ENCODE measurements around the gene ZNF385C. TPM values are rescaled to one million over a fixed set of nuclear protein-coding genes. Genes with fewer than 3 reads are reported as not detected.

The ZNF385C gene
- total RNA-seq, 1 experiment from 2014 or later, result 1.1 TPM

- Histone ChIP-seq H3K27me3 (ENCODE audit: insufficient read depth, low read length) (no peaks in the 10 kb centered on the region), H3K4me2 (ENCODE audit: low read length) (no peak overlapping the region), H3K27ac (ENCODE audit: low read depth, low read length) (no peak overlapping the region), H4K20me1 (ENCODE audit: insufficient read depth) (no peaks in the 10 kb centered on the region), H3K79me2 (ENCODE audit: insufficient read depth, low read length) (no peaks in the 10 kb centered on the region), H3K9me2 (ENCODE audit: insufficient read depth) (no peaks in the 10 kb centered on the region), H2AFZ (ENCODE audit: low read depth, low read length, poor library complexity, severe bottlenecking) (no peak overlapping the region), H3K4me3 (replicated peaks in 1 of 2; ENCODE audit: low read depth in 1 of 2, low read length in 2 of 2) (no peak overlapping the region), H3K9me3 (ENCODE audit: control insufficient read depth in 1 of 2, insufficient read depth in 1 of 2, low read depth in 1 of 2, low read length in 2 of 2) (no peaks in the 10 kb centered on the region), H3K36me3 (ENCODE audit: control insufficient read depth in 1 of 2, insufficient read depth in 2 of 2, low read length in 2 of 2) (peaks cover 3 to 11% of the 10 kb centered on the region in 2 experiments), H3K4me1 (ENCODE audit: control insufficient read depth in 1 of 2, insufficient read depth in 2 of 2, low read length in 2 of 2) (no peaks in the 10 kb centered on the region; a peak in 1 of 4 replicates), H3K9ac (ENCODE audit: low read length) (no peak overlapping the region)
- TF ChIP-seq SRF (IDR thresholded peaks at IDR 0.05; ENCODE audit: low read depth), result no peak
- no peak for TF ChIP-seq EGR1 (IDR thresholded peaks at IDR 0.05; ENCODE audit: low read depth)
- TF ChIP-seq CEBPB (IDR thresholded peaks at IDR 0.05; ENCODE audit: low read depth), result no peak
- no peak for ATAC-seq
- ChIA-PET POLR2A (no interaction called here), RAD21 (ENCODE audit: low non-redundant PET in 1 of 2, low total read pairs in 2 of 2, uncharacterized antibody in 2 of 2, unreplicated experiment in 2 of 2) (interaction anchor here in 1 of 2 experiments (1.3 kb wide), 1 partner anchor 88 kb away, joined by 3 read pairs; no protein-coding TSS in a partner anchor), CTCF (interaction anchor here (0.6 to 1.9 kb wide), 5 partner anchors 12 to 148 kb away, joined by 3 to 5 read pairs (median 3); no protein-coding TSS in a partner anchor)
- TSS peak; percentile 54 for BruUV-seq (replicated peaks)
- intact Hi-C loops (cut with micrococcal nuclease), result no loop called here
- DNase-seq (ENCODE audit: low read depth, low spot score), result no peak
These were observed 15.2 kb upstream of the ZNF385C start for GRCh38 chr17:42113293-42114069.

DNA sequence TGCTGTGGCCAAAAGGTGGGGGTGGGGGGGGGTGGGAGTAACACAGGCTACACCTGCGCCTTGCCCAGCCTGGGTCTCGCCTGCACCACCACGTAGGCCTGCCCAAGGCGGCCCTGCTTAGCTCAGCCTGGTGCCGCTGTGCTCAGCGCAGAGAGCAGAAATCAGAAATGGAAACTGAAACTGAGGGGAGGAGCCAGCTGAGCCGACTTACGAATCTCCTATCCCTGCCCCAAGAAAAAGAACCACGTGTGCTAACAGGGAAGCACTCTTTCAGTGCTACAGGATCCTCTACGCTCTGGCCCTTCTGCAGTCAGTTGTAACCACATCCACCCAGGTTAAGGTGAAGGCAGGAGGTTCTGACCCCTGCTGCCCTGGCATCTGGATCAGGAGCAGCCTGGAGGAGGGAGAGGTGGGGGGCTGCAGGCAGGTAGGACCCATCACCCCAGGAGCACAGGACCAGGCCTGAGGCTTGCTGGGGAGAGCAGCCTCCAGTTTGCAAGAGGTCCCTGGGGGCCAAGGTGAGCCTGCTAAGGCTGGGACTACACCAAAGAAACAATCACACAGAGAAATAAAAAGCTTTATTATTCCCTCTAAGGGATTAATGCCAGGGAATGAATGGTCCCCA, 14.4 kb upstream of the ZNF385C start, which contains the start of gene DHX58:
TSS of gene DHX58 (minus strand) at position 163 of the 625 bp plus-strand sequence. CDS start 822 bp downstream, outside the sequence.
- Histone ChIP-seq H2AFZ (ENCODE audit: low read depth, low read length, poor library complexity, severe bottlenecking) (no peak within 1 kb of the TSS), H3K27ac (ENCODE audit: low read depth, low read length) (no peak within 1 kb of the TSS), H3K9ac (ENCODE audit: low read length) (no peak within 1 kb of the TSS), H3K4me2 (ENCODE audit: low read length) (no peak within 1 kb of the TSS), H3K4me3 (replicated peaks in 1 of 2; ENCODE audit: low read depth in 1 of 2, low read length in 2 of 2) (no peak within 1 kb of the TSS), H3K27me3 (ENCODE audit: insufficient read depth, low read length) (no peaks in the 10 kb centered on the region), H3K4me1 (ENCODE audit: control insufficient read depth in 1 of 2, insufficient read depth in 2 of 2, low read length in 2 of 2) (peaks cover 4 to 7% of the 10 kb centered on the region in 2 experiments; a peak in 3 of 4 replicates), H3K9me3 (ENCODE audit: control insufficient read depth in 1 of 2, insufficient read depth in 1 of 2, low read depth in 1 of 2, low read length in 2 of 2) (no peaks in the 10 kb centered on the region), H3K9me2 (ENCODE audit: insufficient read depth) (no peaks in the 10 kb centered on the region), H3K36me3 (ENCODE audit: control insufficient read depth in 1 of 2, insufficient read depth in 2 of 2, low read length in 2 of 2) (peaks cover 3 to 11% of the 10 kb centered on the region in 2 experiments), H3K79me2 (ENCODE audit: insufficient read depth, low read length) (no peaks in the 10 kb centered on the region), H4K20me1 (ENCODE audit: insufficient read depth) (no peaks in the 10 kb centered on the region)
- ChIA-PET CTCF (interaction anchor here (0.6 to 1.9 kb wide), 4 partner anchors 11 to 147 kb away, joined by 3 to 5 read pairs (median 3); no protein-coding TSS in a partner anchor), POLR2A (no interaction called here), RAD21 (ENCODE audit: low non-redundant PET in 1 of 2, low total read pairs in 2 of 2, uncharacterized antibody in 2 of 2, unreplicated experiment in 2 of 2) (interaction anchor here in 1 of 2 experiments (1.1 to 1.3 kb wide), 2 partner anchors 8 to 87 kb away, joined by 3 read pairs; partner anchors contain the start of gene KAT2A)
- no peak for DNase-seq (ENCODE audit: low read depth, low spot score)
- no TSS peak for BruUV-seq (replicated peaks)
- intact Hi-C loops (cut with micrococcal nuclease), result no loop called here
- no peak for ATAC-seq
- no peak for TF ChIP-seq EZH2 (IDR thresholded peaks at IDR 0.05)
- TF ChIP-seq SRF (IDR thresholded peaks at IDR 0.05; ENCODE audit: low read depth), result no peak
- TF ChIP-seq ZNF274 (IDR thresholded peaks at IDR 0.05; ENCODE audit: low read depth, low read length), result no peak
- TF ChIP-seq YY1 (IDR thresholded peaks at IDR 0.05; ENCODE audit: extremely low read depth, insufficient replicate concordance, low read depth, low read length), result no peak
- no peak for TF ChIP-seq EZH2phosphoT487 (IDR thresholded peaks at IDR 0.05; ENCODE audit: borderline replicate concordance)
- TF ChIP-seq POLR2A (IDR thresholded peaks at IDR 0.05; ENCODE audit: borderline replicate concordance, extremely low read depth, insufficient read depth, insufficient read length), result no peak
- no peak for TF ChIP-seq POLR2AphosphoS5 (IDR thresholded peaks at IDR 0.05; ENCODE audit: low read depth, low read length)
- TF ChIP-seq SIN3A (IDR thresholded peaks at IDR 0.05; ENCODE audit: low read depth), result no peak
- no peak for TF ChIP-seq EGR1 (IDR thresholded peaks at IDR 0.05; ENCODE audit: low read depth)
- TF ChIP-seq TCF7L2 (IDR thresholded peaks at IDR 0.05; ENCODE audit: borderline replicate concordance, extremely low read depth, insufficient read depth, insufficient read length), result no peak
- TF ChIP-seq, protein P1, sequence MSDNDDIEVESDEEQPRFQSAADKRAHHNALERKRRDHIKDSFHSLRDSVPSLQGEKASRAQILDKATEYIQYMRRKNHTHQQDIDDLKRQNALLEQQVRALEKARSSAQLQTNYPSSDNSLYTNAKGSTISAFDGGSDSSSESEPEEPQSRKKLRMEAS (IDR thresholded peaks at IDR 0.05), result no peak
- no peak for TF ChIP-seq SP1 (IDR thresholded peaks at IDR 0.05; ENCODE audit: low read depth)
- no peak for TF ChIP-seq CBX3 (IDR thresholded peaks at IDR 0.05; ENCODE audit: low read depth)
- no peak for TF ChIP-seq ZFX (IDR thresholded peaks at IDR 0.05)
- no peak for TF ChIP-seq FOSL1 (IDR thresholded peaks at IDR 0.05; ENCODE audit: low read depth)
- TF ChIP-seq ZBTB33 (IDR thresholded peaks at IDR 0.05; ENCODE audit: extremely low read depth, insufficient replicate concordance, low read length), result no peak
- TF ChIP-seq CEBPB (IDR thresholded peaks at IDR 0.05; ENCODE audit: low read depth), result no peak
